ENCODE measurements around the gene INPP1. TPM values are rescaled to one million over a fixed set of nuclear protein-coding genes. Genes with fewer than 3 reads are reported as not detected.

INPP1 gene
- polyA plus RNA-seq, 1 donor (not counting 4 experiments of a cell fraction or from before 2014, with no cell fraction given), result 6.3 TPM

GRCh38 chr2:190303647-190304046, 39.7 kb upstream of the INPP1 start:
- DNase-seq (ENCODE audit: low read depth, low spot score), result no peak
- dilution Hi-C loops (cut with MboI; ENCODE audit: extremely low pct_ligation_motif_present, low sequenced_read_pairs), result no loop called here
- H3K9me1 ChIP-seq (ENCODE audit: control insufficient read depth, extremely low read depth, insufficient read depth, low read length), result no peaks in the 10 kb centered on the region
- peaks cover 0 to 2% of the 10 kb centered on the region in 2 experiments for H3K36me3 ChIP-seq (ENCODE audit: control insufficient read depth in 2 of 2, extremely low read depth in 1 of 2, insufficient read depth in 2 of 2, low read length in 2 of 2)
- no peak overlapping the region for H3K27ac ChIP-seq (ENCODE audit: control insufficient read depth, insufficient read depth, low read length)
- H4K20me1 ChIP-seq (ENCODE audit: control insufficient read depth, extremely low read depth, insufficient read depth, low read length), result no peaks in the 10 kb centered on the region
- H3K9ac ChIP-seq (ENCODE audit: control insufficient read depth, extremely low read depth, insufficient read depth, low read length), result no peak overlapping the region
- no peak overlapping the region for H3K4me2 ChIP-seq (ENCODE audit: control insufficient read depth, extremely low read depth, insufficient read depth, low read depth, low read length)
- FAIRE-seq, result no peak
- H3K9me3 ChIP-seq (ENCODE audit: control insufficient read depth, low read depth, low read length), result no peaks in the 10 kb centered on the region
- H2AFZ ChIP-seq (ENCODE audit: control insufficient read depth, low read length), result no peak overlapping the region
- no peaks in the 10 kb centered on the region for H3K79me2 ChIP-seq (ENCODE audit: control insufficient read depth, insufficient read depth, low read length)
- H3K4me3 ChIP-seq (ENCODE audit: control insufficient read depth in 2 of 3, extremely low read depth in 1 of 3, insufficient read depth in 2 of 3, low read depth in 1 of 3, low read length in 3 of 3), result no peak overlapping the region
- TF ChIP-seq EZH2 (IDR thresholded peaks at IDR 0.05; ENCODE audit: low read length) (no peak), CTCF (optimal IDR thresholded peaks at IDR 0.05 in 1 of 3, IDR thresholded peaks at IDR 0.05 in 1 of 3, conservative IDR thresholded peaks at IDR 0.05 in 1 of 3; ENCODE audit: extremely low read depth in 1 of 3, insufficient read depth in 2 of 3, low read length in 3 of 3) (no peak)
- H3K27me3 ChIP-seq (ENCODE audit: control insufficient read depth, extremely low read depth, insufficient read depth, low read length), result no peaks in the 10 kb centered on the region
- H3K4me1 ChIP-seq (ENCODE audit: control insufficient read depth, extremely low read depth, insufficient read depth, low read length), result no peaks in the 10 kb centered on the region

GRCh38 chr2:190304404-190304803, 39.0 kb upstream of the INPP1 start:
- Histone ChIP-seq H3K9me1 (ENCODE audit: control insufficient read depth, extremely low read depth, insufficient read depth, low read length) (no peaks in the 10 kb centered on the region), H3K4me1 (ENCODE audit: control insufficient read depth, extremely low read depth, insufficient read depth, low read length) (no peaks in the 10 kb centered on the region), H4K20me1 (ENCODE audit: control insufficient read depth, extremely low read depth, insufficient read depth, low read length) (no peaks in the 10 kb centered on the region), H3K27ac (ENCODE audit: control insufficient read depth, insufficient read depth, low read length) (no peak overlapping the region), H3K4me2 (ENCODE audit: control insufficient read depth, extremely low read depth, insufficient read depth, low read depth, low read length) (no peak overlapping the region), H3K9ac (ENCODE audit: control insufficient read depth, extremely low read depth, insufficient read depth, low read length) (no peak overlapping the region), H2AFZ (ENCODE audit: control insufficient read depth, low read length) (no peak overlapping the region), H3K79me2 (ENCODE audit: control insufficient read depth, insufficient read depth, low read length) (no peaks in the 10 kb centered on the region), H3K36me3 (ENCODE audit: control insufficient read depth in 2 of 2, extremely low read depth in 1 of 2, insufficient read depth in 2 of 2, low read length in 2 of 2) (peaks cover 0 to 2% of the 10 kb centered on the region in 2 experiments), H3K4me3 (ENCODE audit: control insufficient read depth in 2 of 3, extremely low read depth in 1 of 3, insufficient read depth in 2 of 3, low read depth in 1 of 3, low read length in 3 of 3) (no peak overlapping the region), H3K27me3 (ENCODE audit: control insufficient read depth, extremely low read depth, insufficient read depth, low read length) (no peaks in the 10 kb centered on the region), H3K9me3 (ENCODE audit: control insufficient read depth, low read depth, low read length) (no peaks in the 10 kb centered on the region)
- dilution Hi-C loops (cut with MboI; ENCODE audit: extremely low pct_ligation_motif_present, low sequenced_read_pairs), result no loop called here
- TF ChIP-seq CTCF (optimal IDR thresholded peaks at IDR 0.05 in 1 of 3, IDR thresholded peaks at IDR 0.05 in 1 of 3, conservative IDR thresholded peaks at IDR 0.05 in 1 of 3; ENCODE audit: extremely low read depth in 1 of 3, insufficient read depth in 2 of 3, low read length in 3 of 3), result no peak
- no peak for TF ChIP-seq EZH2 (IDR thresholded peaks at IDR 0.05; ENCODE audit: low read length)
- no peak for FAIRE-seq
- DNase-seq (ENCODE audit: low read depth, low spot score), result no peak
